Measurements from ENCODE around the gene PRRX2. TPM values are rescaled to one million over a fixed set of nuclear protein-coding genes. Genes with fewer than 3 reads are reported as not detected.

The PRRX2 gene
- polyA plus RNA-seq, 1 donor (not counting 4 experiments of a cell fraction or from before 2014, with no cell fraction given) = not detected

GRCh38 chr9:129708793-129709192, 43.3 kb downstream of the PRRX2 start:
- FAIRE-seq = no peak
- TF ChIP-seq CTCF (optimal IDR thresholded peaks at IDR 0.05 in 1 of 3, IDR thresholded peaks at IDR 0.05 in 1 of 3, conservative IDR thresholded peaks at IDR 0.05 in 1 of 3; ENCODE audit: extremely low read depth in 1 of 3, insufficient read depth in 2 of 3, low read length in 3 of 3) = no peak
- no peak for TF ChIP-seq EZH2 (IDR thresholded peaks at IDR 0.05; ENCODE audit: low read length)
- no peak overlapping the region for H2AFZ ChIP-seq (ENCODE audit: control insufficient read depth, low read length)

GRCh38 chr9:129709438-129710168, 44.2 kb downstream of the PRRX2 start:
- dilution Hi-C loops (cut with MboI; ENCODE audit: extremely low pct_ligation_motif_present, low sequenced_read_pairs) = no loop called here
- H3K27ac ChIP-seq (ENCODE audit: control insufficient read depth, insufficient read depth, low read length) = no peak overlapping the region
- H2AFZ ChIP-seq (ENCODE audit: control insufficient read depth, low read length) = no peak overlapping the region
- no peak overlapping the region for H3K4me3 ChIP-seq (ENCODE audit: control insufficient read depth in 2 of 3, extremely low read depth in 1 of 3, insufficient read depth in 2 of 3, low read depth in 1 of 3, low read length in 3 of 3)
- no peak overlapping the region for H3K9ac ChIP-seq (ENCODE audit: control insufficient read depth, extremely low read depth, insufficient read depth, low read length)
- FAIRE-seq (no peak), DNase-seq (ENCODE audit: low read depth, low spot score) (no peak)
- H3K4me2 ChIP-seq (ENCODE audit: control insufficient read depth, extremely low read depth, insufficient read depth, low read depth, low read length) = no peak overlapping the region
- H3K36me3 ChIP-seq (ENCODE audit: control insufficient read depth in 2 of 2, extremely low read depth in 1 of 2, insufficient read depth in 2 of 2, low read length in 2 of 2) = no peaks in the 10 kb centered on the region
- H3K9me1 ChIP-seq (ENCODE audit: control insufficient read depth, extremely low read depth, insufficient read depth, low read length) = no peaks in the 10 kb centered on the region
- TF ChIP-seq CTCF (optimal IDR thresholded peaks at IDR 0.05 in 1 of 3, IDR thresholded peaks at IDR 0.05 in 1 of 3, conservative IDR thresholded peaks at IDR 0.05 in 1 of 3; ENCODE audit: extremely low read depth in 1 of 3, insufficient read depth in 2 of 3, low read length in 3 of 3) (no peak), EZH2 (IDR thresholded peaks at IDR 0.05; ENCODE audit: low read length) (no peak)
- no peaks in the 10 kb centered on the region for H3K9me3 ChIP-seq (ENCODE audit: control insufficient read depth, low read depth, low read length)
- no peaks in the 10 kb centered on the region for H4K20me1 ChIP-seq (ENCODE audit: control insufficient read depth, extremely low read depth, insufficient read depth, low read length)
- no peaks in the 10 kb centered on the region for H3K79me2 ChIP-seq (ENCODE audit: control insufficient read depth, insufficient read depth, low read length)
- no peaks in the 10 kb centered on the region for H3K4me1 ChIP-seq (ENCODE audit: control insufficient read depth, extremely low read depth, insufficient read depth, low read length)
- peaks cover 4% of the 10 kb centered on the region for H3K27me3 ChIP-seq (ENCODE audit: control insufficient read depth, extremely low read depth, insufficient read depth, low read length)

More at GRCh38 chr9:129708793-129709192, 43.3 kb downstream of the PRRX2 start:
- DNase-seq (ENCODE audit: low read depth, low spot score) = no peak
- Histone ChIP-seq H3K4me3 (ENCODE audit: control insufficient read depth in 2 of 3, extremely low read depth in 1 of 3, insufficient read depth in 2 of 3, low read depth in 1 of 3, low read length in 3 of 3) (no peak overlapping the region), H3K9me1 (ENCODE audit: control insufficient read depth, extremely low read depth, insufficient read depth, low read length) (no peaks in the 10 kb centered on the region), H3K4me2 (ENCODE audit: control insufficient read depth, extremely low read depth, insufficient read depth, low read depth, low read length) (no peak overlapping the region), H3K9me3 (ENCODE audit: control insufficient read depth, low read depth, low read length) (no peaks in the 10 kb centered on the region), H3K27ac (ENCODE audit: control insufficient read depth, insufficient read depth, low read length) (no peak overlapping the region), H3K4me1 (ENCODE audit: control insufficient read depth, extremely low read depth, insufficient read depth, low read length) (no peaks in the 10 kb centered on the region), H3K36me3 (ENCODE audit: control insufficient read depth in 2 of 2, extremely low read depth in 1 of 2, insufficient read depth in 2 of 2, low read length in 2 of 2) (no peaks in the 10 kb centered on the region), H3K27me3 (ENCODE audit: control insufficient read depth, extremely low read depth, insufficient read depth, low read length) (peaks cover 7% of the 10 kb centered on the region), H3K9ac (ENCODE audit: control insufficient read depth, extremely low read depth, insufficient read depth, low read length) (no peak overlapping the region), H3K79me2 (ENCODE audit: control insufficient read depth, insufficient read depth, low read length) (no peaks in the 10 kb centered on the region), H4K20me1 (ENCODE audit: control insufficient read depth, extremely low read depth, insufficient read depth, low read length) (no peaks in the 10 kb centered on the region)
- dilution Hi-C loops (cut with MboI; ENCODE audit: extremely low pct_ligation_motif_present, low sequenced_read_pairs) = no loop called here
